Fibroblast of villous mesenchyme (primary cell): ENCODE measurements around the gene AJM1. TPM values are rescaled to one million over a fixed set of nuclear protein-coding genes. Genes with fewer than 3 reads are reported as not detected.

Source experiments
- DNase-seq: peaks from one replicate; pipeline ENCODE4 v3.0.0-alpha.2; 2010; ENCODE audit warnings: low read depth
- H3K4me3 ChIP-seq: 2 replicates; pipeline ENCODE4 v1.5.1; 2011; ENCODE audit warnings: low read depth, mild to moderate bottlenecking, low read length
- total RNA-seq: library from RNA; depleted of rRNA; stranded (reverse); fragments of >200 nt; gene quantifications from 2 replicates; pipeline ENCODE4 v1.2.3, GENCODE V29; 2012
- TF ChIP-seq, protein P1 (sequence below): IDR thresholded peaks from 2 replicates; pipeline ENCODE4 v1.5.1; 2012; ENCODE audit warnings: low read depth, mild to moderate bottlenecking, low read length; ENCODE audit not compliant: insufficient read depth

Gene AJM1
- total RNA-seq, 1 donor: 0.86 TPM

DNA sequence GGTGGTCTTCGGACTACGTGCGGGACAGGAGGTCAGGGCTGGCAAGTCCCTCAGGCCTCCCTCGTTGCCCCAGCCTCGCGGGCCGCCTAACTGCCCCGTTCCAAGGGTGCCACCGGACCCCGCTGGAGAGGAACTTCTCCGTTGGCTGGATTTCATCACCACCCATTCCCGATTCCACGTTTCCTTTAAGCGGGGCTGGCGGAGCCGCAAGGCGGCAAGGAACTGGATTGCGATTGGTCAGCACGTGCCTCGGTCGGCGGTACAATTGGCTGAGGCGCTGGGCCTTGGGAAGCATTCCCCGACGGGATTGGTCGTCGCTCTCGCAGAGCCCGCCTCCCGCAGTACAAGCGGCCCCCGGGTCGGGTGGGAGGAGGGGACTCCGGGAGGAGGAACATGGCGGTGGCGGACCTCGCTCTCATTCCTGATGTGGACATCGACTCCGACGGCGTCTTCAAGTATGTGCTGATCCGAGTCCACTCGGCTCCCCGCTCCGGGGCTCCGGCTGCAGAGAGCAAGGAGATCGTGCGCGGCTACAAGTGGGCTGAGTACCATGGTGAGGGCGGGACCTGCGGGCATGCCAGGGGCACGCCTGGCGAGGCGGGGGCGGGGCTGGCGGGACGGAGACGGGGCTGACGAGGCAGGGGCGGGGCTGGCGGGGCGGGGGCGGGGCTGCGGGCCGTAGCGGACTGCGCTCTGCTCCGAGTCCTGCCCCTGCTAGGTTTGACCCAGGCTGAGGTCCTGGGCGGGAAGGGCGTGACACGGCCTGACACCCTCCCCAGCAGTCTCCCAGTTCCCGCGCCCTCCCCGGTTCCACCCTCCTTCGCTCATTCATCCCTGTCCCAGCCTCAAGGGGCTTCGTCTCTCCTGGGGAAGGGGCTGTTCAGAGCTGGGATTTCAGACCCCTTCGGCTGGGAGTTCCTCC, 7.0 kb downstream of the AJM1 start, which contains the start of gene PHPT1:
TSS of gene PHPT1 (plus strand) at position 372 of the 922 bp plus-strand sequence. CDS start at position 394, 22 bp downstream.
- peak; percentile 99 for DNase-seq
- peak within 1 kb of the TSS; percentile 99 for H3K4me3 ChIP-seq
- TF ChIP-seq, protein P1, sequence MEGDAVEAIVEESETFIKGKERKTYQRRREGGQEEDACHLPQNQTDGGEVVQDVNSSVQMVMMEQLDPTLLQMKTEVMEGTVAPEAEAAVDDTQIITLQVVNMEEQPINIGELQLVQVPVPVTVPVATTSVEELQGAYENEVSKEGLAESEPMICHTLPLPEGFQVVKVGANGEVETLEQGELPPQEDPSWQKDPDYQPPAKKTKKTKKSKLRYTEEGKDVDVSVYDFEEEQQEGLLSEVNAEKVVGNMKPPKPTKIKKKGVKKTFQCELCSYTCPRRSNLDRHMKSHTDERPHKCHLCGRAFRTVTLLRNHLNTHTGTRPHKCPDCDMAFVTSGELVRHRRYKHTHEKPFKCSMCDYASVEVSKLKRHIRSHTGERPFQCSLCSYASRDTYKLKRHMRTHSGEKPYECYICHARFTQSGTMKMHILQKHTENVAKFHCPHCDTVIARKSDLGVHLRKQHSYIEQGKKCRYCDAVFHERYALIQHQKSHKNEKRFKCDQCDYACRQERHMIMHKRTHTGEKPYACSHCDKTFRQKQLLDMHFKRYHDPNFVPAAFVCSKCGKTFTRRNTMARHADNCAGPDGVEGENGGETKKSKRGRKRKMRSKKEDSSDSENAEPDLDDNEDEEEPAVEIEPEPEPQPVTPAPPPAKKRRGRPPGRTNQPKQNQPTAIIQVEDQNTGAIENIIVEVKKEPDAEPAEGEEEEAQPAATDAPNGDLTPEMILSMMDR: no peak

GRCh38 chr9:136849960-136850865, 7.9 kb downstream of the AJM1 start:
- DNase-seq: no peak
- peak overlapping the region; percentile 99 for H3K4me3 ChIP-seq
- TF ChIP-seq, protein P1: no peak

GRCh38 chr9:136850866-136851775, 8.8 kb downstream of the AJM1 start:
- TF ChIP-seq, protein P1: no peak
- no peak for DNase-seq

GRCh38 chr9:136851941-136852663, 9.8 kb downstream of the AJM1 start, which contains the start of gene MAMDC4:
MAMDC4 (plus strand) TSS chr9:136852346; CDS start chr9:136852417, 71 bp downstream.
- DNase-seq: no peak

More at GRCh38 chr9:136850866-136851775, 8.8 kb downstream of the AJM1 start:
- peak overlapping the region; percentile 99 for H3K4me3 ChIP-seq

GRCh38 chr9:136852664-136853595, 10.7 kb downstream of the AJM1 start:
- no peak overlapping the region for H3K4me3 ChIP-seq
- no peak for DNase-seq
- TF ChIP-seq, protein P1: no peak

More at GRCh38 chr9:136851941-136852663, 9.8 kb downstream of the AJM1 start, which contains the start of gene MAMDC4:
- no peak within 1 kb of the TSS for H3K4me3 ChIP-seq
- TF ChIP-seq, protein P1: no peak
